ENCODE measurements around the gene FMO5.

The FMO5 gene, protein sequence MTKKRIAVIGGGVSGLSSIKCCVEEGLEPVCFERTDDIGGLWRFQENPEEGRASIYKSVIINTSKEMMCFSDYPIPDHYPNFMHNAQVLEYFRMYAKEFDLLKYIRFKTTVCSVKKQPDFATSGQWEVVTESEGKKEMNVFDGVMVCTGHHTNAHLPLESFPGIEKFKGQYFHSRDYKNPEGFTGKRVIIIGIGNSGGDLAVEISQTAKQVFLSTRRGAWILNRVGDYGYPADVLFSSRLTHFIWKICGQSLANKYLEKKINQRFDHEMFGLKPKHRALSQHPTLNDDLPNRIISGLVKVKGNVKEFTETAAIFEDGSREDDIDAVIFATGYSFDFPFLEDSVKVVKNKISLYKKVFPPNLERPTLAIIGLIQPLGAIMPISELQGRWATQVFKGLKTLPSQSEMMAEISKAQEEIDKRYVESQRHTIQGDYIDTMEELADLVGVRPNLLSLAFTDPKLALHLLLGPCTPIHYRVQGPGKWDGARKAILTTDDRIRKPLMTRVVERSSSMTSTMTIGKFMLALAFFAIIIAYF

DNA sequence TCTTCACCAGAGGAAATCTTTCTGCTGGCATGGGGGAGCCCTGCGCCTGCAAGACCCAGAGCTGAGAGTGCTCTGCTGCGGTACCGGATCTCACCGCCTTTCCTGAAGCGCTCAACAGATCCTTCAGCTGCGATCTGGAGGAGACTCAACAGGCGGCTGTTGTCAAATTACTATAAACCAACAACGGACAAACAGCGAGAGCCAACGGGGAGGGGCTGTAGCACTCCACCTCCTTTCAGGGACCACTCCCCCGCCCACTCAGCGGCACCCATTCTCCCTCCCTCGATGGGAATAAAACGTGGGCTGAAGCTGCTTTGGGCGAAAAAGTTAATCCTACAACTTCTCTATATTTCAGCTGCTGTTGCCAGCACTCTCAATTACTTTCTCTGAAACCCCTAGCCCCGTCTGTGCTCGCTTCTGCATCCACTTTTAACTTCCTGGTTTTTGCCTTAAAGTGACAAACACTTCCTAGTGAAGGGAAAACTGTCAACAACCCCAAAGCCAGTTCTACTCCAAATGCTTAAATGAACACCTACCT lies at the start of gene FMO5:
FMO5 (minus strand) TSS at position 147 of the 538 bp plus-strand sequence. CDS start 310 bp downstream, outside the sequence.
- peak; percentile 45 for DNase-seq (ENCODE audit: low read depth, low spot score)
- no peaks in the 10 kb centered on the region for H3K36me3 ChIP-seq (ENCODE audit: control insufficient read depth, insufficient read depth, low read length)
- H3K4me1 ChIP-seq (ENCODE audit: control insufficient read depth, insufficient read depth, low read length): no peaks in the 10 kb centered on the region
- no peak within 1 kb of the TSS for H3K27ac ChIP-seq (ENCODE audit: low read length)
- H3K27me3 ChIP-seq (ENCODE audit: control insufficient read depth, insufficient read depth, low read length): no peaks in the 10 kb centered on the region
- no CpG with 5 or more reads among the region's 17 CpGs for WGBS (ENCODE audit: insufficient coverage, insufficient read length)
- H3K4me3 ChIP-seq (ENCODE audit: low read length): peak within 1 kb of the TSS; percentile 68; the same call in 1 of the 2 replicates
- no peaks in the 10 kb centered on the region for H3K9me3 ChIP-seq (ENCODE audit: control insufficient read depth, insufficient read depth, low read length)

DNA sequence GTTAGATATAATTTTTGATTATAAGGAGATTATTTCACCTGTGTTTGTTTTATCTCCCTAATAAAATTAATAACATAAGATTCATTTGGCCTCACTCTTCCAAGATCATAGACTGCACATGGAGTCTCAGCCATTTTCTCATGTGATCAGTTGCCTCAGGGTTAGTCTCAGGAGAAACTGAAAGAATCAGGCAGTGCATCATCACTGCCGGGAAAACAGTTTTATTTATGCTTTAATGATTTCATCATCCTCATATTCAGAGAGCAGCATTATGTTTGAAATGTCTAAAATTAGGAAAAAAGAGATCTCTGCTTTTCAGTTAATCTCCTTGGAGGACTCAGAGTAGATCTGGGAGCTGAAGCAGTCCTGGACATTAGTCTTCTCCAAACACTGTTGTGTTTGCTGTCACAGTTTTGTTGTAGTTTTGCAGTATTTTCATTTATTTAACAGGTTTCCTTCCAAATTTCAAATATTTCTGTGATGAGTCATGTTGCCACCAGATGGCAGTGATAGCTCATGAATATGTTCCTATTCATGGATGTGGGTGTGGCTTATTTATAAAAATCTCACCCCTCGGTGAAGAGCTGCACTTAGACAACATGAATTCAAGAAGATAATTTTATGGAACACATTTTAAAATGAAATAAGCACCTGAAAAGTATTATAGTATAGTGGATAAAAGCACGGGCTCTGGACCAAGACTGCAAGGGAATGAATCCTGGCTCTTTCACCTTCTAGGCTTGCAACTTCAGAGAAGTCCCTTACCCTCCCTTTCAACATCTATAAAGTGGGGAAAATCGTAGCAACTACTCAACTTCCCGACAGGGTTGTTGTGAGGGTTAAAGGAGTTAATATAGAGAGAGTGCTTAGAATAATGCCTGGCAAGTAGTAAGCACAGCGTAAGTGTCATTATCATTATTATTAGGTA lies 48.5 kb upstream of the FMO5 start:
- Histone ChIP-seq H3K4me1 (ENCODE audit: control insufficient read depth, insufficient read depth, low read length) (no peaks in the 10 kb centered on the region), H3K27ac (ENCODE audit: low read length) (no peak overlapping the region), H3K4me3 (ENCODE audit: low read length) (no peak overlapping the region), H3K36me3 (ENCODE audit: control insufficient read depth, insufficient read depth, low read length) (peaks cover 7% of the 10 kb centered on the region), H3K27me3 (ENCODE audit: control insufficient read depth, insufficient read depth, low read length) (no peaks in the 10 kb centered on the region), H3K9me3 (ENCODE audit: control insufficient read depth, insufficient read depth, low read length) (no peaks in the 10 kb centered on the region)
- no CpG with 5 or more reads among the region's 6 CpGs for WGBS (ENCODE audit: insufficient coverage, insufficient read length)
- peak; percentile 9 for DNase-seq (ENCODE audit: low read depth, low spot score)

GRCh38 chr1:147272042-147272441 lies 46.9 kb upstream of the FMO5 start:
- DNase-seq (ENCODE audit: low read depth, low spot score): no peak
- Histone ChIP-seq H3K36me3 (ENCODE audit: control insufficient read depth, insufficient read depth, low read length) (peaks cover 9% of the 10 kb centered on the region), H3K4me3 (ENCODE audit: low read length) (no peak overlapping the region), H3K27ac (ENCODE audit: low read length) (no peak overlapping the region), H3K4me1 (ENCODE audit: control insufficient read depth, insufficient read depth, low read length) (no peaks in the 10 kb centered on the region), H3K27me3 (ENCODE audit: control insufficient read depth, insufficient read depth, low read length) (no peaks in the 10 kb centered on the region), H3K9me3 (ENCODE audit: control insufficient read depth, insufficient read depth, low read length) (no peaks in the 10 kb centered on the region)
- WGBS (ENCODE audit: insufficient coverage, insufficient read length): no CpG with 5 or more reads among the region's 3 CpGs

- Histone ChIP-seq H3K9me3 (ENCODE audit: control insufficient read depth, insufficient read depth, low read length) (no peaks in the 10 kb centered on the region), H3K4me1 (ENCODE audit: control insufficient read depth, insufficient read depth, low read length) (no peaks in the 10 kb centered on the region), H3K27me3 (ENCODE audit: control insufficient read depth, insufficient read depth, low read length) (no peaks in the 10 kb centered on the region), H3K36me3 (ENCODE audit: control insufficient read depth, insufficient read depth, low read length) (peaks cover 3% of the 10 kb centered on the region; the same call in 1 of the 2 replicates), H3K27ac (ENCODE audit: low read length) (no peak overlapping the region), H3K4me3 (ENCODE audit: low read length) (no peak overlapping the region)
- no peak for DNase-seq (ENCODE audit: low read depth, low spot score)
- WGBS (ENCODE audit: insufficient coverage, insufficient read length): no CpG with 5 or more reads among the region's 2 CpGs
Observed at GRCh38 chr1:147270721-147271120, 45.6 kb upstream of the FMO5 start.

DNA sequence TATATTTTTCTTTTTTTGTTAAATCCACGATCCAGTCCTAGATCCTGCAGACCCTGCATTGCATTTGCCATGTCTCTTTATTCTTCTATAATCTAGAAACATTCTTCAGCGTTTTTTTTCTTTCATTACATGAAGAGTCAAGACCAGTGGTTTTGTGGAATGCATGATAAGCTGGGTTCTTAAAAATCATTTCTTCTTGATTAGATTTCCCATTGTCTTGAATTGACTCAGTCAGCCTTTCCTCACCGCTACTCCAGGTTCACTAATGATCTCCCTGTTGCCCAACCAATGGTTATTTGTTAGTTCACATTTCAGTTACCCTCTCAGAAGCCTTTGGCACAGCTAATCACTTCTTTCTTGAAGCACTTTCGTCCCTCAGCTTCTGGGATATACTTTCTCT lies 42.6 kb upstream of the FMO5 start:
- Histone ChIP-seq H3K9me3 (ENCODE audit: control insufficient read depth, insufficient read depth, low read length) (no peaks in the 10 kb centered on the region), H3K36me3 (ENCODE audit: control insufficient read depth, insufficient read depth, low read length) (peaks cover 6% of the 10 kb centered on the region; the same call in 1 of the 2 replicates)
- WGBS (ENCODE audit: insufficient coverage, insufficient read length): no CpG with 5 or more reads among the region's 4 CpGs

DNA sequence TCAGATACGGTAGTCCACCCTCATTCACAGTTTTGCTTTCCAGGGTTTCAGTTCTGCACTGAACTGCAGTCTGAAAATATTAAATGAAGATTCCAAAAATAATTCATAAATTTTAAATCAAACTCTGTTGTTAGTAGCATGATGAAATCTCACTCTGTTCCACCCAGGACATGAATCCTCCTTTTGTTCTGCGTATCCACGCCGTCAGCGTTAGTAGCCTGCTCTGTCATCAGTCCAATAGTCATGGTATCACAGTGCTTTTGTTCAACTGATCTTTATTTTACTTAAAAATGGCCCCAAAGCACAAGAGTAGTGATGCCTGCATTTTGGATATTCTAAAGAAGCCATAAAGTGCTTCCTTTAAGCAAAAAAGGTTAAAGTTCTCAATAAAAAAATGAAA lies 41.2 kb upstream of the FMO5 start:
- Histone ChIP-seq H3K9me3 (ENCODE audit: control insufficient read depth, insufficient read depth, low read length) (no peaks in the 10 kb centered on the region), H3K4me3 (ENCODE audit: low read length) (no peak overlapping the region; the same call in 1 of the 2 replicates), H3K4me1 (ENCODE audit: control insufficient read depth, insufficient read depth, low read length) (no peaks in the 10 kb centered on the region), H3K36me3 (ENCODE audit: control insufficient read depth, insufficient read depth, low read length) (peaks cover 6% of the 10 kb centered on the region; the same call in 1 of the 2 replicates), H3K27me3 (ENCODE audit: control insufficient read depth, insufficient read depth, low read length) (no peaks in the 10 kb centered on the region), H3K27ac (ENCODE audit: low read length) (no peak overlapping the region)
- no CpG with 5 or more reads among the region's 5 CpGs for WGBS (ENCODE audit: insufficient coverage, insufficient read length)
- no peak for DNase-seq (ENCODE audit: low read depth, low spot score)

More for the DNA sequence above, 42.6 kb upstream of the FMO5 start:
- Histone ChIP-seq H3K4me3 (ENCODE audit: low read length) (no peak overlapping the region), H3K27ac (ENCODE audit: low read length) (no peak overlapping the region), H3K4me1 (ENCODE audit: control insufficient read depth, insufficient read depth, low read length) (no peaks in the 10 kb centered on the region), H3K27me3 (ENCODE audit: control insufficient read depth, insufficient read depth, low read length) (no peaks in the 10 kb centered on the region)
- no peak for DNase-seq (ENCODE audit: low read depth, low spot score)

DNA sequence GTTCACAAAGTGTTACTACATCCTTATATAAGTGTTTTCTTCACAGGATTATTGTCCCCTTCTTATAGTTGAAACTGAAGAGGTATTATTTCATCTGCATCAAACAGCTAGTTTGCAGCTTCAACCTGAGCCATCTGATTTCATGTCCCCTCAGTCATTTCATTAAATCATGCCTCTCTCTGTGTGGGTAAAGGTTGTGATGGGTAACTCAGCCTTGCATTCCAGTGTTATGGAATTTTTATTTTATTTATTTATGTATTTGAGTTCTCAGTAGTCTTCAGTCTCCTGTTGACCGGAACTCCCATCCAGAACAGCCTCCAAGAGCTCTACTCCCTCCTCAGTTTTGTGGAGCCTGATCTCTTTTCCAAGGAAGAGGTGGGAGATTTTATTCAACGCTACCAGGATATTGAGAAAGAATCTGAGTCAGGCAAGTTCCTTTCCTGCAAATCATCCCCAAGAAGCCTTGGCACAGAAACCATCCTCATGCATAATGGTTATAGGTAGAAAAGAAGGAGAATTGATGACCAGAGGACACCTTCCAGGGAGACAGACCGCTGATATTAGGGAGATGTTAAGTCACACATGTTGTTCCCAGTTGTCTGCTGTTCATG lies 39.1 kb upstream of the FMO5 start:
- peaks cover 8% of the 10 kb centered on the region; the same call in 1 of the 2 replicates for H3K36me3 ChIP-seq (ENCODE audit: control insufficient read depth, insufficient read depth, low read length)
- no peaks in the 10 kb centered on the region for H3K4me1 ChIP-seq (ENCODE audit: control insufficient read depth, insufficient read depth, low read length)
- no peak overlapping the region for H3K4me3 ChIP-seq (ENCODE audit: low read length)
- WGBS (ENCODE audit: insufficient coverage, insufficient read length): no CpG with 5 or more reads among the region's 3 CpGs
- H3K27me3 ChIP-seq (ENCODE audit: control insufficient read depth, insufficient read depth, low read length): no peaks in the 10 kb centered on the region
- H3K27ac ChIP-seq (ENCODE audit: low read length): no peak overlapping the region
- no peak for DNase-seq (ENCODE audit: low read depth, low spot score)
- no peaks in the 10 kb centered on the region for H3K9me3 ChIP-seq (ENCODE audit: control insufficient read depth, insufficient read depth, low read length)

DNA sequence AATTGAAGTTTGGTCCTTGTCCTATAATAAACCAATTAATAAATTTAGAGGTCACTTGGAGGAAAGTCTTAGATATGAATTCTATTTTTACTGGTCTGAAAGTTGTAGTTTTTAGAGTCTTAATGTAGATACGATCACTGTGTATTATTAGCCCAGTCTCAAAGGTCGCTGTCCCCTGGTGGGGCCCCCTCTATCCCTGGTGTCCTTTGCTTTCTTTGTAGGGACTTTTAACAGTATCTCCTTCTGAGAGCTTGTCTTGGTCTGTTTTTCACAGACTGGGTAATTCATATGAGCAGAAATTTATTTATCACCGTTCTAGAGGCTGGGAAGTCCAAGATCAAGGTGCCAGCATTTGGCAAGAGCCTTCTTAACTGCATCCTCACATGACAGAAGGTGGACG lies 35.8 kb upstream of the FMO5 start:
- H3K36me3 ChIP-seq (ENCODE audit: control insufficient read depth, insufficient read depth, low read length): peaks cover 4% of the 10 kb centered on the region; the same call in 1 of the 2 replicates
- H3K27ac ChIP-seq (ENCODE audit: low read length): no peak overlapping the region
- no peaks in the 10 kb centered on the region for H3K4me1 ChIP-seq (ENCODE audit: control insufficient read depth, insufficient read depth, low read length)
- no peaks in the 10 kb centered on the region for H3K9me3 ChIP-seq (ENCODE audit: control insufficient read depth, insufficient read depth, low read length)
- no CpG with 5 or more reads among the region's 4 CpGs for WGBS (ENCODE audit: insufficient coverage, insufficient read length)
- no peak overlapping the region for H3K4me3 ChIP-seq (ENCODE audit: low read length)
- no peaks in the 10 kb centered on the region for H3K27me3 ChIP-seq (ENCODE audit: control insufficient read depth, insufficient read depth, low read length)
- no peak for DNase-seq (ENCODE audit: low read depth, low spot score)

DNA sequence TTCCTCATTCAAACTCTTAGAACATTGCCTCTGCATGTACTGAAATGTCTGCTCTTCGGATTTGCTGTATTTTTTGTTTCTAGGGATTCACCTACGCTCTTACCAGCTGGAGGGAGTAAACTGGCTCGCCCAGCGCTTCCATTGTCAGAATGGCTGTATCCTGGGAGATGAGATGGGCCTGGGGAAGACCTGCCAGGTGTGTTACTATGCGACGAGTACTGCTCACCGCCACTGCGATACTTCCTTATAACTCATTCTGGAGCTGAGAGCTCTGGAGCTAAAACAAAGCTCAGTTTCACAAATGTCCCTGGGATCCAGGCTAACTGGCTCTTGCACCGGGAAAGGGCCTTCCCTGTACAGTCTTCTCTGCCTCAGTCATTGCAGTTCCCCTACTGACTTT lies 27.4 kb upstream of the FMO5 start:
- Histone ChIP-seq H3K27ac (ENCODE audit: low read length) (no peak overlapping the region), H3K27me3 (ENCODE audit: control insufficient read depth, insufficient read depth, low read length) (no peaks in the 10 kb centered on the region), H3K4me1 (ENCODE audit: control insufficient read depth, insufficient read depth, low read length) (no peaks in the 10 kb centered on the region), H3K4me3 (ENCODE audit: low read length) (no peak overlapping the region), H3K9me3 (ENCODE audit: control insufficient read depth, insufficient read depth, low read length) (no peaks in the 10 kb centered on the region), H3K36me3 (ENCODE audit: control insufficient read depth, insufficient read depth, low read length) (no peaks in the 10 kb centered on the region; the same call in 1 of the 2 replicates)
- no peak for DNase-seq (ENCODE audit: low read depth, low spot score)
- no CpG with 5 or more reads among the region's 9 CpGs for WGBS (ENCODE audit: insufficient coverage, insufficient read length)

Measured in iPS DF 6.9 (cell line).